Endothelial cell of umbilical vein (primary cell): ENCODE measurements around the gene TARBP1. TPM values are rescaled to one million over a fixed set of nuclear protein-coding genes. Genes with fewer than 3 reads are reported as not detected.

Source experiments
- BruUV-seq: library from RNA; stranded (reverse); fragments of 400-500 nt; replicated peaks from 2 replicates; lab custom pipeline; 2021; lab: Mats Ljungman, UMichigan
- CTCF ChIA-PET: fragments of 300-600, 350-600 bp; sonication (Branson Sonifier 250); formaldehyde crosslinking; loops from one replicate; lab custom pipeline; 2021; ENCODE audit warnings: antibody characterized with exemption, inconsistent platforms; lab: Charles Lee
- POLR2A ChIA-PET: fragments of 300-600, 350-600 bp; sonication (Branson Sonifier 250); formaldehyde crosslinking; loops from one replicate; lab custom pipeline; 2021; ENCODE audit warnings: antibody characterized with exemption, inconsistent platforms; lab: Charles Lee
- DNase-seq: peaks from one replicate; pipeline ENCODE4 v3.0.0-alpha.2; 2011; ENCODE audit warnings: low read depth, low spot score
- FAIRE-seq: peaks from 2 replicates; lab custom pipeline; 2011; peaks lifted over from hg19 to GRCh38; lab: Jason Lieb, UNC
- H2AFZ ChIP-seq: 2 replicates; pipeline ENCODE4 v1.6.0; 2012; ENCODE audit warnings: low read depth, low read length, control low read depth, inconsistent platforms
- H3K27ac ChIP-seq: 2 replicates; pipeline ENCODE4 v1.5.1; 2011; ENCODE audit warnings: low read depth, mild to moderate bottlenecking, control low read depth, low read length, moderate library complexity; ENCODE audit not compliant: insufficient read depth
- H3K27me3 ChIP-seq, 2 experiments: 2 replicates each; pipeline versions ENCODE4 v1.6.0 to v1.6.1; 2011; ENCODE audit warnings: low read length in 2 of 2, mixed read lengths in 1 of 2; ENCODE audit not compliant: control insufficient read depth in 2 of 2, insufficient read depth in 2 of 2
- H3K36me3 ChIP-seq, 2 experiments: 2 replicates in 1 of 2; 3 replicates in 1 of 2; pipeline ENCODE4 v1.5.1; 2011; ENCODE audit warnings: low read length in 2 of 2, mild to moderate bottlenecking in 1 of 2, moderate library complexity in 1 of 2; ENCODE audit not compliant: control insufficient read depth in 2 of 2, insufficient read depth in 2 of 2; ENCODE audit errors: extremely low read depth in 1 of 2
- H3K4me1 ChIP-seq: 3 replicates; pipeline ENCODE4 v1.5.1; 2011; ENCODE audit warnings: mild to moderate bottlenecking, low read length; ENCODE audit not compliant: control insufficient read depth, insufficient read depth; ENCODE audit errors: extremely low read depth
- H3K4me2 ChIP-seq: 2 replicates; pipeline ENCODE4 v1.6.1; 2011; ENCODE audit warnings: low read length, control low read depth, mixed read lengths; ENCODE audit not compliant: insufficient read depth
- H3K4me3 ChIP-seq, 3 experiments: fragments of 200-600 bp in 1 of 3; sonication (generic), shearing (Covaris generic) in 1 of 3; replicated peaks in 1 of 3; 2 replicates each; pipeline ENCODE4 v1.5.1; 2011 to 2016; ENCODE audit warnings: control low read depth in 3 of 3, low read length in 3 of 3, mild to moderate bottlenecking in 2 of 3, inconsistent platforms in 1 of 3, low read depth in 1 of 3, moderate library complexity in 1 of 3; ENCODE audit not compliant: insufficient read depth in 1 of 3
- H3K79me2 ChIP-seq: 2 replicates; pipeline ENCODE4 v1.6.0; 2012; ENCODE audit warnings: low read length, inconsistent platforms; ENCODE audit not compliant: control insufficient read depth, insufficient read depth
- H3K9ac ChIP-seq: replicated peaks from 2 replicates; pipeline ENCODE3; 2011; ENCODE audit warnings: low read length, control low read depth; ENCODE audit not compliant: insufficient read depth; ENCODE audit errors: extremely low read depth
- H3K9me1 ChIP-seq: replicated peaks from 3 replicates; pipeline ENCODE4 v1.6.0; 2011; ENCODE audit warnings: mild to moderate bottlenecking, low read length; ENCODE audit not compliant: control insufficient read depth, insufficient read depth; ENCODE audit errors: extremely low read depth
- H3K9me3 ChIP-seq: replicated peaks from 2 replicates; pipeline ENCODE4 v1.5.1; 2012; ENCODE audit warnings: low read length, inconsistent platforms; ENCODE audit not compliant: control insufficient read depth, insufficient read depth
- H4K20me1 ChIP-seq: replicated peaks from 2 replicates; pipeline ENCODE3; 2011; ENCODE audit warnings: mild to moderate bottlenecking, low read length; ENCODE audit not compliant: control insufficient read depth, insufficient read depth; ENCODE audit errors: extremely low read depth
- CTCF ChIP-seq, 2 donors: IDR thresholded peaks; 1 replicate in 1 of 2; 2 replicates in 1 of 2; pipeline ENCODE4 v1.5.1; 2011; ENCODE audit warnings: low read length in 2 of 2, mild to moderate bottlenecking in 2 of 2, moderate library complexity in 2 of 2, control low read depth in 1 of 2, inconsistent platforms in 1 of 2, low read depth in 1 of 2; ENCODE audit not compliant: insufficient read depth in 1 of 2; ENCODE audit errors: extremely low read depth in 1 of 2
- EZH2 ChIP-seq: IDR thresholded peaks from 2 replicates; pipeline ENCODE4 v1.6.1; 2012; ENCODE audit warnings: borderline replicate concordance, low read depth, mild to moderate bottlenecking, moderate library complexity, low read length, inconsistent platforms; ENCODE audit not compliant: severe bottlenecking
- FOS ChIP-seq: IDR thresholded peaks from 2 replicates; pipeline ENCODE4 v1.6.1; 2011; ENCODE audit warnings: mild to moderate bottlenecking, low read length, moderate library complexity, borderline replicate concordance; ENCODE audit not compliant: insufficient read depth
- GATA2 ChIP-seq: IDR thresholded peaks from 2 replicates; pipeline ENCODE4 v1.7.0; 2011; ENCODE audit warnings: low read depth, mild to moderate bottlenecking, moderate library complexity, mixed read lengths, low read length; ENCODE audit not compliant: insufficient read length, insufficient read depth
- JUN ChIP-seq: IDR thresholded peaks from 2 replicates; pipeline ENCODE4 v1.6.1; 2011; ENCODE audit warnings: borderline replicate concordance, low read depth; ENCODE audit not compliant: insufficient read length, insufficient read depth
- MAX ChIP-seq: IDR thresholded peaks from 2 replicates; pipeline ENCODE4 v1.6.1; 2011; ENCODE audit not compliant: insufficient read depth, insufficient read length
- MYC ChIP-seq: IDR thresholded peaks from one replicate; pipeline ENCODE4 v1.6.1; 2011; ENCODE audit warnings: mild to moderate bottlenecking, low read depth, low read length
- POLR2A ChIP-seq: IDR thresholded peaks from 2 replicates; pipeline ENCODE4 v1.6.1; 2012; ENCODE audit warnings: low read depth, mild to moderate bottlenecking, control low read depth, low read length
- POLR2AphosphoS5 ChIP-seq: IDR thresholded peaks from 2 replicates; pipeline ENCODE4 v1.6.1; 2012; ENCODE audit warnings: low read depth, mild to moderate bottlenecking, control low read depth, low read length, moderate library complexity; ENCODE audit not compliant: insufficient read depth
- dilution Hi-C: fragments of 300-500 bp; cut with MboI; formaldehyde crosslinking; loops from one replicate; pipeline ENCODE4 v1.15.0; 2019; ENCODE audit warnings: low sequenced_read_pairs; ENCODE audit not compliant: extremely low pct_ligation_motif_present
- intact Hi-C: fragments of 100-400 bp; cut with micrococcal nuclease; formaldehyde crosslinking; loops from one replicate; pipeline ENCODE4 v1.10.0; 2022
- polyA plus RNA-seq, 4 experiments: library from polyadenylated mRNA; depleted of rRNA in 3 of 4; stranded (reverse) in 3 of 4; unstranded in 1 of 4; fragments of >200 nt; gene quantifications; 2 replicates each; pipeline versions ENCODE4 v1.2.1 to v1.2.3, GENCODE V29; 2011 to 2012; ENCODE audit warnings: missing spikeins in 1 of 4
- total RNA-seq: library from RNA; stranded (reverse); gene quantifications from 2 replicates; pipeline ENCODE4 v1.2.3, GENCODE V29; 2021

Gene TARBP1
- total and polyA plus RNA-seq, 2 donors (not counting 3 experiments of a cell fraction or from before 2014, with no cell fraction given) = 17.3 to 23.4 TPM

DNA sequence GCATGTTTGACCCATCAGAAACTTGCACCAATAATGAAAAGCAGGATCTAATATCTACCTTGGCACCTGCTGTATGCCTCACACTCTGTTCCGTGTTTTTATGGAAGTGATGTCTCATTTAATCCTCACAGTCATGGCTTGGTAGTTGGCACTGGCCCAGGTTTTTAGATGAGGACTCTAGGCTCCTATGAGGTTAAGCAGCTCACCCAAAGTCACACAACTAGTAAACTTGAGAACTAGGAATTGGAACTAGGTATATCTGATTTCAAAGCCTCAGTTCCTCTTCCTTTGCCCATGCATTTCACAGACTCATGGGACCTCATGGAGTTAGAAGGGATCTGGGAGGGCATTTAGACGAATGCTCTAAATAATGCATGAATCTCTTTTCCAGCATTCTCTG is 21.3 kb upstream of the TARBP1 start:
- Histone ChIP-seq H3K36me3 (no peaks in the 10 kb centered on the region), H2AFZ (no peak overlapping the region), H3K27me3 (no peaks in the 10 kb centered on the region), H3K27ac (no peak overlapping the region), H3K79me2 (no peaks in the 10 kb centered on the region), H4K20me1 (no peaks in the 10 kb centered on the region), H3K9ac (no peak overlapping the region), H3K4me1 (peaks cover 8% of the 10 kb centered on the region), H3K9me1 (no peaks in the 10 kb centered on the region), H3K9me3 (no peaks in the 10 kb centered on the region), H3K4me3 (no peak overlapping the region), H3K4me2 (no peak overlapping the region)
- no peak for FAIRE-seq
- BruUV-seq = no TSS peak
- CTCF ChIA-PET = interaction anchor here (1.0 to 3.9 kb wide), 11 partner anchors 8 to 593 kb away, joined by 3 to 116 read pairs (median 17); partner anchors contain the start of gene IRF2BP2
- POLR2A ChIA-PET = interaction anchor here (1.4 kb wide), 1 partner anchor 224 kb away, joined by 3 read pairs; no protein-coding TSS in a partner anchor
- no peak for DNase-seq
- dilution Hi-C loops = no loop called here
- intact Hi-C loops = no loop called here
- TF ChIP-seq CTCF (IDR thresholded peaks at IDR 0.05; ENCODE audit: extremely low read depth in 1 of 2, insufficient read depth in 1 of 2, low read depth in 1 of 2, low read length in 2 of 2) = no peak
- TF ChIP-seq POLR2AphosphoS5 = no peak
- no peak for TF ChIP-seq MAX
- no peak for TF ChIP-seq FOS
- TF ChIP-seq JUN = no peak
- TF ChIP-seq POLR2A = no peak
- TF ChIP-seq EZH2 = no peak
- TF ChIP-seq MYC = no peak
- TF ChIP-seq GATA2 = no peak
